Effector memory CD4-positive, alpha-beta T cell (primary cell): Measurements from ENCODE around the gene NRXN2.
A peak's percentile ranks its signal among the peaks of the same experiment; 100 is the strongest.

Experiments used
- DNase-seq, 3 donors: peaks; one replicate each; pipeline ENCODE4 v3.0.0-alpha.2; 2020
- H3K27ac ChIP-seq: 2 replicates; pipeline ENCODE4 v1.7.0; 2013; ENCODE audit warnings: mild to moderate bottlenecking, low read length, moderate library complexity; ENCODE audit not compliant: insufficient read depth, poor library complexity, severe bottlenecking
- H3K27me3 ChIP-seq: replicated peaks from 2 replicates; pipeline ENCODE4 v1.7.0; 2013; ENCODE audit warnings: mild to moderate bottlenecking, low read length; ENCODE audit not compliant: insufficient read depth, control insufficient read depth, poor library complexity, severe bottlenecking
- H3K36me3 ChIP-seq: 2 replicates; pipeline ENCODE4 v1.7.0; 2013; ENCODE audit warnings: mild to moderate bottlenecking, low read length, moderate library complexity; ENCODE audit not compliant: control insufficient read depth, insufficient read depth
- H3K4me1 ChIP-seq: 2 replicates; pipeline ENCODE4 v1.7.0; 2013; ENCODE audit warnings: low read length, mild to moderate bottlenecking; ENCODE audit not compliant: control insufficient read depth, insufficient read depth, poor library complexity, severe bottlenecking
- H3K4me3 ChIP-seq: 2 replicates; pipeline ENCODE4 v1.7.0; 2013; ENCODE audit warnings: low read length, low read depth, mild to moderate bottlenecking; ENCODE audit not compliant: insufficient read depth, poor library complexity, severe bottlenecking
- H3K9me3 ChIP-seq: 2 replicates; pipeline ENCODE4 v1.7.0; 2013; ENCODE audit warnings: mild to moderate bottlenecking, low read length, moderate library complexity; ENCODE audit not compliant: control insufficient read depth
- total RNA-seq, 3 donors: gene quantifications; one replicate each; lab custom pipeline; 2026; lab: John Stamatoyannopoulos, UW

Gene NRXN2
- 0 to 0.77 (median 0.61) reads per million in 3 donors for total RNA-seq

DNA sequence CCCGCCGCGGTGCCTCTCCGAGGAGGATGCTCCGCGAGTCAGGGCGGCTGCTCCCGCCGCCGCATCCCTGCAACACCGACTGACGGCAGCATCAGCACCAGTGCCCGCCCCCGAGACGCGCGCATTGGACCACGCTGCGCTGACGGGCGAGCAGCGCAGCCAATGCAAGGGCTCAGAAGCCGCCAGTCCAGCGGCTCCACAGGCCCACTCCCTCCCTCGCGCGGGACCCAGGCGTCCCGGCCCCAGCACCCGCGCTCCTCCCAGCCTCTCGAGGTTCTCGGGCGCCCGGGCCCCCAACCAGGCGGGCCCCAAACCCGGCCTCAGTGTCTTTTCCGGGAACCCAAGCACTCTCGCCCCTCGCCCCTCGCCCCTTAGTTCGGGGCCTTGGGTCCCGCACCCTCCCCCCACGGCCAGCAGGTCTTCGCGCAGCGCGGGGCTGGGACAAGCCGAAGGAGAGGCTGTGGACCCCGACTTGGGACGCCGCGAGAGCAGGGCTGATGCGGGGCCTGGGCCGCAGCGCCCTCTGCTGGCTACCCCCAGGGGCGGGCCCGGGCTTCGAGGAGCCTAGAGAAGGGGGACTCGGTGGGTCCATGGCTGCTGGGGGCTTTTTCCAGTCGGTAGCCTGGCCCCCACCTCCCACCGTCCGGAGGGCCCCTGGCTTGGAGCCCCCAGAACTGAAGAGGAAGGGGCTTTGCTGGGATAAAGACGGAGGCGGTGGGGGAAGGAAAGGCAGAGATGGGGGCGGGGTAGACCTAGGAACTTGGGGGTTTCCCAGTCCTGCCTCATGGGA lies at the start of gene NRXN2:
TSS of gene NRXN2 (minus strand) at position 81 of the 790 bp plus-strand sequence. CDS start 9,498 bp downstream, outside the sequence.
- Histone ChIP-seq H3K9me3 (no peaks in the 10 kb centered on the region), H3K36me3 (peaks cover 20% of the 10 kb centered on the region), H3K27me3 (peaks cover 12% of the 10 kb centered on the region), H3K4me3 (peak within 1 kb of the TSS; percentile 74), H3K27ac (peak within 1 kb of the TSS; percentile 78), H3K4me1 (peaks cover 7% of the 10 kb centered on the region)
- peak; percentile 75 to 82 (median 80) for DNase-seq

DNA sequence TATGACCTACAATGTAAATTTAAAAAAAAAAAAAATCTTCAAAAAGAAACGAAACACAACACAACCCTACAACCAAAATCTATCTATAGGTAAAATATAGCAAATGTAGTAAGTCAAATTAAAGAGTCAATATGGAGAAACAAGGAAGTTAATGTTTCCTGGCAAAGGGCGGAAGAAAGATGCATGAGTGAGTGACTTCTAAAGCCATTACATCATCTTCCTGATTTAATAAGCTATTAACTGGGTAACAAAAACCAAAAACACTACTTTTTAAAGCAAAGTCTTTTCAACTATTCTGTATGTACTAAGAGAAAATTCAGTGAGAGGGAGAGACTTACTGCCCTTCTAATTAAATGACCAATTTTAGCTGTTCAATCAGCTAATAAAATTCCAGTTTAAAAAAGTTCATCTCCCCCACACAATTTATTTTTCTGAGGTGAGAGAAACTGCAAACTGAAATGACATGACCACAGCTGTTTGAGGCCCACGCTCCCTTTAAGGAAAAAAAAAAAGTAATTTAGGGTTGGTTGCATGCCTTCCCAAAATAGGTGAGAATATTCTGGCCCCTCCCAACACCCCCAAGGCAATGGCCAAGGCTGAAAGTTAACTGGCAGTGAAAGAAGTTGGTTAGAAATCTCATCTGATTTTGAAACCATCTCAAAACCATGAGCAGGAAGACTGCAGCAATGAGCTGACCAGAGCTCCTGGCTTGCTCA lies 49.5 kb upstream of the NRXN2 start:
- H3K4me1 ChIP-seq, result peaks cover 55% of the 10 kb centered on the region
- no peaks in the 10 kb centered on the region for H3K9me3 ChIP-seq
- no peak overlapping the region for H3K4me3 ChIP-seq
- peak overlapping the region; percentile 8 for H3K27ac ChIP-seq
- H3K36me3 ChIP-seq, result peaks cover 99% of the 10 kb centered on the region
- no peaks in the 10 kb centered on the region for H3K27me3 ChIP-seq
- no peak for DNase-seq

DNA sequence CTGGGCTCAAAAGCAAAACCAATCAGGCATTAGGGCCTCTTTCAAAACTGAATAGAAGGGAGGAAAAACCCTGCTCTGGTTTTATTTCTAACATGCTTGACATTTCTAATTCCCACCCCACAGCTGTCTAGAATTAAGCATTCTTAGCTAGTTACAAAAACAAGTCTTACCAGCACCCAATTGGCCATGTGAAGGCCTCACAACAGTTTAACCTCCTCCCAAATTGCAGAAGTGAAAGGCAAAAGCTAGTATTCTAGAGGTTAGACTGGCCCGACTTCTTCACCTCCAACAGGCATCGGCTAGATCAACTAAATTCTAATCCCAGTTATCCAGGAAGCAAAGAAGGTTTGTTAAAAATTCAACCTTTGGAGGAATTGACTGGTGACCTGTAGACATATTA lies 48.9 kb upstream of the NRXN2 start:
- peaks cover 99% of the 10 kb centered on the region for H3K36me3 ChIP-seq
- no peak for DNase-seq
- no peak overlapping the region for H3K4me3 ChIP-seq
- H3K9me3 ChIP-seq, result no peaks in the 10 kb centered on the region
- H3K27ac ChIP-seq, result peak overlapping the region; percentile 1
- H3K27me3 ChIP-seq, result no peaks in the 10 kb centered on the region
- H3K4me1 ChIP-seq, result peaks cover 57% of the 10 kb centered on the region

DNA sequence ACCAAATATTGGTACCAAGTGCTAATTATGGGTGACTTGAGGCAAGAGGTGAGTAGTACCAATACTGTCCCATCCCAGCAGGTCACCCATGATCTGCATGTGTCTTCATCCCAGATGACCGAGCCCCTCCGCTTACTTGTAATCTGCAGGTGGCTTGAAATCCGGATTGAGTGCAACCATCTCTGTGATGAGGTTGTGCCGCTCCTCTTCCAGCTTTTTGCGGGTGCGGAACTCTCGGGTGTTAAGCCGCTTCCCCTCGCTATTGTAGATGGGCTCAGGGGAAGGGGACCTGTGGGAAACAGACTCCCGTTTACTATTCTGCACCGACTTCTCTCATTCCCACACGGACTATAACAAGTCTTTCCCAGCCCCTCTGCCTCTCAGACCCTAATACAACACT lies 47.1 kb upstream of the NRXN2 start:
- Histone ChIP-seq H3K4me1 (peaks cover 53% of the 10 kb centered on the region), H3K27me3 (no peaks in the 10 kb centered on the region), H3K4me3 (no peak overlapping the region), H3K27ac (no peak overlapping the region), H3K36me3 (peaks cover 97% of the 10 kb centered on the region), H3K9me3 (no peaks in the 10 kb centered on the region)
- no peak for DNase-seq

DNA sequence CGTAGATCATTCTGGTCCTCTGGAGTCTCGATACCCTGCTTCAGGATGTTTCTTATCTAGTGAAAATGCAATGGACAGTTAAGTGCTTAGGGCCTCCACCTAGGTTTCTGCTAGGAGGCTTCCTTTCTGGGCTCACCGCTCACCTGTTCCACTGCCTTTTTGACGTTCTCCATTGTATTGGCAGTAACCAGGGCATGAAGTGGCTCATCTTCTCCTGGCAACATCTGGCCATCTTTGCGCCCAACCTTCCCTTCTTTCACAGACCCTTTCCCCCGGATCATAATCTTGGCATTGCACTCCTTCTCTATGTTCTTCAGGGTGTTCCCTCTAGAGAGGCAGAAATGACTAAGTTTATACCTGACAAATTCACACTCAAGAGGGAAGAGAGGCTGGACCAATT lies 46.3 kb upstream of the NRXN2 start:
- Histone ChIP-seq H3K4me1 (peaks cover 59% of the 10 kb centered on the region), H3K36me3 (peaks cover 95% of the 10 kb centered on the region)

DNA sequence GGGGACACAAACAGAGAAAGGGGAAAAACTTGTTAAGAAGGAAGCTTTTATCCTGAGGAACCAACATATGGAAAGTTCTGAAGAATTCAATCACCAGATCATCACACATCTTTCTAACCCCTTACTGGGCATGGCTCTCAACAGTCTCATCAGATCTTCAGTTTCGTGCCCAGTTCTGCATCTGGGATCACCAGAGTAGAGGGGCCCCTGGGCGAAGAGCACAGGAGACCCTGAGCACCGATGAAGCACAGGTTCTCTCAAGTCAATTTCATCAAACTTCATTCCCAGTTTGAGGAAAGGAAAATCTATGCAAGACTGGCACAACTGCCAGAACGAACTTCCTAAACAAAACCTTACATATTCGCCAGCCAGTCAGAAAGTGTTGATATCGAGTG lies 45.3 kb upstream of the NRXN2 start:
- Histone ChIP-seq H3K36me3 (peaks cover 85% of the 10 kb centered on the region), H3K4me3 (no peak overlapping the region), H3K27me3 (no peaks in the 10 kb centered on the region), H3K27ac (peak overlapping the region; percentile 41), H3K4me1 (peaks cover 60% of the 10 kb centered on the region), H3K9me3 (no peaks in the 10 kb centered on the region)
- no peak for DNase-seq

More for the DNA sequence above, 46.3 kb upstream of the NRXN2 start:
- Histone ChIP-seq H3K4me3 (no peak overlapping the region), H3K27me3 (no peaks in the 10 kb centered on the region), H3K9me3 (no peaks in the 10 kb centered on the region), H3K27ac (no peak overlapping the region)
- DNase-seq, result no peak

DNA sequence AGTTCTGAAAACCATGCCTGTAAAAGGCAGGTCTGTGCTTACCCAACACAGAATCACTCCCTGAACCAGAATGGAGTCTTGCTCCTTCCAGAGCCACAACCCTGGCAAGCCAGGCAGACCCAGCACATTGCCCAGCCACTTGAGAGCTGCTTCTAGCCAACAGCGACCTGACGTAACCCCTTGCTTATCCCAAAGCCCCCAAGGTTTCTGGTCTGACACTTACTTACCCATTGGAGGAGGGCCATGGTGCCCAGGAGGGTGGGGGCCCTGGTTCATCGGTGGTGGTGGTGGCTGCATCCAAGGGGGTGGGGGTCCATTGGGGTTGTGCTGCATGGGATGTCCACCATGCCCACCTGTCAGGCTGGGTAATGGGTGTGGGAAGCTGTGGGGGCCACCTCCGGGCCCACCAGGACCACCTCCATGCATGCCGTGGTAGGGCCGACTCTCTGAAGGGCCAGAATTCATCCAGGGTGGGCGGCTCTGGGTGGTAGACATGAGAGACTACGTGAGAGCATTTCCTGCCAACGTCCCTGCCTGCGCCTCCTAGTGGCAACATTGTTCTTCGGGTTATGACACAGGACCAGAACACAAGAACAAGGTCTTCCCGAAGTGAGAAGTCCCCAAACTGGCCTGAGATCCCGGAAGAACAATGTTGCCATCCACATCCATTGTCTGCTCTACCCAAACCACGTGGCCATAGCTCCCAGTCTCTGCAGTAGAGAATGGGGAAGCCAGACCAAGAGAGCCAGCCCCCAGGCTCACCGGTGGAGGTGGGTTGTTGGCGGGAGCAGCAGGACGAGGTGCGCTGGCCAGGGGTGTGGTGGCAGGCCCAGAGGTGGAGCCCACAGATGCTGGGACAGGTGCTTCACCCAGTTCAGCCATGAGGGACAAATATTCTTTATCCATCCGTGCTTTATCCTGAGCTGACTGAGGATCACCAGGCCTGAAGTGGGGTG lies 44.6 kb upstream of the NRXN2 start:
- DNase-seq, result peak; percentile 57 to 77 (median 63)
- Histone ChIP-seq H3K4me1 (peaks cover 61% of the 10 kb centered on the region), H3K4me3 (no peak overlapping the region), H3K36me3 (peaks cover 84% of the 10 kb centered on the region), H3K27ac (peak overlapping the region; percentile 41), H3K9me3 (no peaks in the 10 kb centered on the region), H3K27me3 (no peaks in the 10 kb centered on the region)

DNA sequence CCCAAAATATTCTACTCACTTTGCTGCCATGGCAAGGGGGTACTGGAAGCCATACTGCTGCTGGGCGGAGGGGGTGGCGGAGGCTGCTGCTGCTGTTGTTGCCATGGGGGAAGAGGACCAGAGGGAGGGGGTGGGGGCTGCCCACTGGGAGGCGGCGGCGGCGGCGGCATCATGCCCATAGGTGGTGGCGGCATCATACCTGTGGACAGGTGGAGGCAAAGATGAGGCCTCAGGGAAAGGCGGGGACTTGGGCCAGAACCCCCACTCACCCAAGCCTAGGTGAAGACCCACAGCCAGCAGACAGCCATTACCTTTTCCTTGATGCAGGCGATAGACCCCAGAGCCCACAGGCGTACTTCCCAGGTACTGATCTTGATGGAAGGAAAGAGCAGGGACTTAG lies 43.9 kb upstream of the NRXN2 start:
- peaks cover 82% of the 10 kb centered on the region for H3K36me3 ChIP-seq
- H3K4me1 ChIP-seq, result peaks cover 66% of the 10 kb centered on the region
- no peak overlapping the region for H3K4me3 ChIP-seq
- H3K27ac ChIP-seq, result peak overlapping the region; percentile 41
- no peaks in the 10 kb centered on the region for H3K9me3 ChIP-seq
- no peak for DNase-seq
- no peaks in the 10 kb centered on the region for H3K27me3 ChIP-seq

DNA sequence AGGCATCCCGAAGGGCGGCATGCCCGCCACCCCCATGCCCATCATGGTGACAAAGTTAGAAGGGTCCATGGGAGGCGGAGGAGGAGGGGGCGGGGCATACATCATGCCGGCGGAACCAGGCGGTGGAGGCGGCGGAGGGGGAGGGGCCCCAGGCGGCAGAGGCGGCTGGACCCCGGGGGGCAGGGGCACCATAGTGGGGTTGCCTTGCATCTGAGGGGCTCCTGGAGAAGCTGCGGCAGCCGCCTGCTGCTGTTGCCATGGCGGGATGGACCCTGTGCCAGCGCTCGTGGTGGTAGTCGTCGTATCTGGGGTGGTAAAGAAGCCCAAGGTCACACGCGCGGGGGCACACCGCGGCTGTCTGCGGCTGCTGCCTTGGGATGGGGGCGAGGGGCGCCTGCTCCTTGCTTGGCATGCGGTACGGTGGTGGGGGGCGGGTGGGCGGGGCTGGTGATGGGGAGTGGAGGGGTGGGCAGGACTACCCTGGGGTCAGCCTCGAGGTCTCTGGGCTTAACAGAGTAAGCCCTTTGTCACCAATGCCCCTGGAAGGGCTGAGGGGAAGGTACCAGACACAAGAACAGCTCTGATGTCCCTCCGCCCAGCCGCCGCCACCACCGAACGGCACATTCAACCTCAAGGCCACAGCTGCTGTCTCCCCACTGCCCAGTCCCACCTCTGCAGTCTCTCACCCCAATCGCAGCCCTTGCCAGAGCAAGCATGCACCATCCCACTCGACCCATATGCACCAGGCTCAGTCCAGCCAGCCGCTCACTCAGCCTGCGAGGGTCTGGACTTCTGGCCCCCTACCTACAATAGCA lies 43.1 kb upstream of the NRXN2 start:
- H3K36me3 ChIP-seq, result peaks cover 74% of the 10 kb centered on the region
- no peak overlapping the region for H3K27ac ChIP-seq
- H3K4me1 ChIP-seq, result peaks cover 66% of the 10 kb centered on the region

More for the DNA sequence above, 43.1 kb upstream of the NRXN2 start:
- H3K27me3 ChIP-seq, result no peaks in the 10 kb centered on the region
- H3K9me3 ChIP-seq, result no peaks in the 10 kb centered on the region
- DNase-seq, result no peak
- no peak overlapping the region for H3K4me3 ChIP-seq
